Cerebellar cortex (tissue), 1 donor: ENCODE results near the gene ZNF80.
"Not testable (repeated sequence)": the region's sequence is repeated elsewhere in the genome, so short reads cannot be mapped to it uniquely, and the experiment has no call there.

Experiments used
- DNase-seq: peaks from one replicate; pipeline ENCODE4 v3.0.0-alpha.2; 2015; ENCODE audit warnings: low spot score

ZNF80 gene

DNA sequence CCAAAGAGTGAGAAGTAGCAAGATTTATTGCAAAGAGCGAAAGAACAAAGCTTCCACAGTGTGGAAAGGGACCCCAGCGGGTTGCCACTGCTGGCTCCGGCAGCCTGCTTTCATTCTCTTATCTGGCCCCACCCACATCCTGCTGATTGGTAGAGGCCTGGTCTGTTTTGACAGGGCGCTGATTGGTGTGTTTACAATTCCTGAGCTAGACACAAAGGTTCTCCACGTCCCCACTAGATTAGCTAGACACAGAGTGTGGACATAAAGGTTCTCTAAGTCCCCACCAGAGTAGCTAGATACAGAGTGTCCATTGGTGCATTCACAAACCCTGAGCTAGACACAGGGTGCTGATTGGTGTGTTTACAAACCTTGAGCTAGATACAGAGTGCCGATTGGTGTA, at the start of gene ZNF80:
ZNF80 (minus strand) TSS at position 101 of the 400 bp plus-strand sequence. CDS start 504 bp downstream, outside the sequence.
- DNase-seq = not testable (repeated sequence)

- no peak for DNase-seq
Measured at GRCh38 chr3:114286266-114286665, 48.9 kb upstream of the ZNF80 start.

DNA sequence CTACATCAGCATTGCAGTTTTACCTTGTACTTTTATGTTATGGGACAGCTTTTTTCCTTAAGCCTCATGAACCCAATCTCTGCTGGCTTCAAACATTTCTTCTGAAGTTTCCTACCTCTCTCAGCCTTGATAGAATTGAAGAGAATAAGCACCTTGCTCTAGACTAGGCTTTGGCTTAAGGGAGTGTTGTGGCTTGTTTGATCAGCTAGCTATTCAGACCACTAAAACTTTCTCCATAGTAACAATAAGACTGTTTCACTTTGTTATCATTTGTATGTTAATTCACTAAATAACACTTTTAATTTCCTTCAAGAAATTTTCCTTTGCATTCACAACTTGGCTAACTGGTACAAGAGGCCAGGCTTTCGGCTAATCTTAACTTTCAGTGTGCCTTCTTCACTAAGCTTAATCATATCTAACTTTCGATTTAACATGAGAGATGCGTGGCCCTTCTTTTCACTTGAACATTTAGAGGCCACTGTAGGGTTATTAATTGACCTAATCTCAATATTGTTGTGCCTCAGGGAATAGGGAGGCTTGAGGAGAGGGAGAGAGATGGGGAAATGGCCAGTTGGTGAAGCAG, 48.4 kb upstream of the ZNF80 start:
- DNase-seq = no peak

DNA sequence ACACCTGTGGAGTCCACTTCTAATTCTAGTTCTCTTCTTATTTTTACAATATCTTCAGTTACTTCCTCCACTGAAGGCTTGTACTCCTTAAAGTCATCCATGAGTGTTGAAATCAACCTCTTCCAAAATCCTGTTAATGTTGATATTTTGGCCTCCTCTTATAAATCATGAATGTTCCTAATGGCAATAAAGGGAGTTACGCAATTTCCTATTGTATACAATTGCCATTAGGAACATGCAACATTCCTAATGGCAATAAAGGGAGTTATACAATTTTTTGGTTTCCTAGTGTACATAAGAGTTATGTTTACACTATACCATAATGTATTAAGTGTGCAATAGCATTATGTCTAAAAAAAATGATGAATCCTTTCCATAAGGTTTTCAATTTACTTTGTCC, 47.3 kb upstream of the ZNF80 start:
- no peak for DNase-seq

- DNase-seq = not testable (repeated sequence)
Measured at GRCh38 chr3:114276856-114277255, 39.5 kb upstream of the ZNF80 start.

DNA sequence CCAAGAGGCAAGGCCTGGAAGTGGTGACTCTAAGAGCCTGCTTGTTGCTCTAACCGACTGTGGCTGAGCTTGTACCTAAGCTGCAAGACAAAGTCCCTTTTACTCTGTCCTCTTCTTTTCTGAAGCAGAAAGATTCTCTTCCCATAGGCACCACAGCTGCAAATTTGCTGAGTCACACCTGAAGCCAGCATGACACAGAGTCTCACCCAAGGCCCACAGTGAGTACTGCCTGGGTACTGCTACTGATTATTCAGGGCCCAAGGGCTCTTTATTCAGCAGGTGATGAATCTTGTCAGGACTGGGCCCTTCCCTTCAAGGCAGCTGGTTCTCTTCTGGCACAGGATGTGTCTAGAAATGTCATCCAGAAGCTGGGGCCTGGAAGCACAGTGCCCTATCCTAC, 37.6 kb upstream of the ZNF80 start:
- DNase-seq = no peak

GRCh38 chr3:114272271-114272670, 34.9 kb upstream of the ZNF80 start:
- DNase-seq = no peak

- no peak for DNase-seq
Measured at GRCh38 chr3:114270019-114270418, 32.6 kb upstream of the ZNF80 start.

DNA sequence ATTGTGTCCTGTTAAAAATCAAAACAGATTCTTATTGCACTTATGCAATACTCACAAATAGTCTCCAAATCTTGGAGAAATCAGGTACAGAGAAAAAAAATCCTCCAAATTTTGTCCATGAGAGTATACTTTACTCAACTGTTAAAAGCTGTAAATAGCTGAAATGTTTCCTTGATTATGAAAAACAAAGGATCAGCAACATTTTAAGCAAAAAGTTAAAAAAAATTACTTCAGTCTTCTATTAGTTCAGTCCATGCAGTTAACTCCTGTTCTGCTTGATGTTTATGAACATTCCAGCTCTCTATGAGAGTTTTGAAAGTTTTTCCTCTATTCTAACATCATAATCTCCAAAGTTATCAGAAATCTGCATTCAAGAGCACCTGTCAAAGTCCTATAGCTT, 22.8 kb upstream of the ZNF80 start:
- DNase-seq = no peak

GRCh38 chr3:114259566-114259965, 22.2 kb upstream of the ZNF80 start:
- DNase-seq = no peak

- DNase-seq = no peak
Measured at GRCh38 chr3:114253505-114253904, 16.1 kb upstream of the ZNF80 start.

DNA sequence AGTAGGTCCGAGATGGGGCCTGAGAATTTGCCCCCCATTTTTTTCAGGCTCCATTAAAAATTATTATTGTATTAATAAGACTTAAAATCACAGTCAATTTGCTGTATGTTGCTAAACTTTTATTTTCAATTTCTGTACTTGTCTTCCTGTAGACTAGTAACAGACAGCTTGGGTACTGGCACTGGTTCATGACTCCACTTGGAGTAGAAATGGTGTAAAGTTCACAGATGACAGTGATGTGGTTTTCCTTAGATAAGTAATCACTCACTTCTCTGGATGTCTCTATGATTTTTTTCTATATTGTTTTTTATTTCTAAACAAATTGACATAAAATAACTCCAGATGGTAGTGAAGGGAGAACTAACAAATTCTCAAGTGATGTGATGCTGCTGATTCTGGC, 15.6 kb upstream of the ZNF80 start:
- no peak for DNase-seq

- no peak for DNase-seq
Measured at GRCh38 chr3:114242947-114243346, 5.6 kb upstream of the ZNF80 start.

- DNase-seq = no peak
Measured at GRCh38 chr3:114241262-114241661, 3.9 kb upstream of the ZNF80 start.

DNA sequence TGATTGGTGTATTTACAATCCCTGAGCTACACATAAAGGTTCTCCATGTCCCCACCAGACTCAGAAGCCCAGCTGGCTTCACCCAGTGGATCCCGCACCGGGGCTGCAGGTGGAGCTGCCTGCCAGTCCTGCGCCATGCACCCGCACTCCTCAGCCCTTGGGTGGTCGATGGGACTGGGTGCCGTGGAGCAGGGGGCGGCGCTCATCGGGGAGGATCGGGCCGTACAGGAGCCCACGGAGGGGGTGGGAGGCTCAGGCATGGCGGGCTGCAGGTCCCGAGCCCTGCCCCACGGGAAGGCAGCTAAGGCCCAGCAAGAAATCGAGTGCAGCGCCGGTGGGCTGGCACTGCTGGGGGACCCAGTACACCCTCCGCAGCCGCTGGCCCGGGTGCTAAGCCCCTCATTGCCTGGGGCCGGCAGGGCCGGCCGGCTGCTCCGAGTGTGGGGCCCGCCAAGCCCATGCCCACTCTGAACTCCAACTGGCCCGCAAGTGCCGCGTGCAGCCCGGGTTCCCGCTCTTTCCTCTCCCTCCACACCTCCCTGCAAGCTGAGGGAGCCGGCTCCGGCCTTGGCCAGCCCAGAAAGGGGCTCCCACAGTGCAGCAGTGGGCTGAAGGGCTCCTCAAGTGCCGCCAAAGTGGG, 888 bp upstream of the ZNF80 start:
- DNase-seq = not testable (repeated sequence)

- DNase-seq = no peak
Measured at GRCh38 chr3:114235431-114235830, 1.9 kb downstream of the ZNF80 start.

DNA sequence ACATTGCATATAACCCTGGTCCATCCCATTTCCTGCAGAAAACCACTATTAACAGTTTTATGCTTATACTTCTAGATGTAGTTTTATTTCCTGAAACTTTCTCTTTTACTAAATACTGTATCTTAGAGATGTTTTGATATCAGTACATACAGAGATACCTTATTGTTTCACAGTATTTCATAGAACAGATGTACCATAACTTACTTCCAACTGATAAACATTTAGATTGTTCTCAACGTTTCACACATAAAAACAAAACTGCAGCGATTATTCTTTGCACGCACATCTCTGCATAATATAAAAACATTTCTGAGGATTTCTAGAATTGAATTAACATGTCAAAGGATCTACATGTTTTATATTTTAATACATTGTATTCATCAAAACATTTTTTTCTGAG, 2.6 kb downstream of the ZNF80 start:
- no peak for DNase-seq

GRCh38 chr3:114231616-114232015, 5.8 kb downstream of the ZNF80 start:
- no peak for DNase-seq

- no peak for DNase-seq
Measured at GRCh38 chr3:114227076-114227475, 10.3 kb downstream of the ZNF80 start.

GRCh38 chr3:114226313-114226712, 11.1 kb downstream of the ZNF80 start:
- no peak for DNase-seq

- DNase-seq = no peak
Measured at GRCh38 chr3:114223143-114223542, 14.2 kb downstream of the ZNF80 start.

DNA sequence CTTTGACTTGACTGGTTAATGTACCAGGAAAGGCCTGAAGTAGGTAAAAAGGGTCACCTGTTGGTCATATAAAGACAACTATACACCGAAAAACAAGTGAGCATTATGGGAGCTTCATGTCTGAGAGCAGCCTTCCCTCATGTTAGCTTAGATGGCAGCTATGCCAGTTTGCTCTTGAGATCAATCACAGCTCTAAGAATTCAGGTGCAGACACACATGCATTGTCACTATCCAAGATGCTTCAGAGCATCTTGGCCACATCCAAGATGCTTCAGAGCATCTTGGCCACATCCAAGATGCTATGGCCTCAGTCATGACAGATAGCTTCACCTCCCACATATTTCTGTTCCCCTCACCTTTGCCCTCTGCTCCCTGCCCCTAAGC, 15.5 kb downstream of the ZNF80 start:
- no peak for DNase-seq

DNA sequence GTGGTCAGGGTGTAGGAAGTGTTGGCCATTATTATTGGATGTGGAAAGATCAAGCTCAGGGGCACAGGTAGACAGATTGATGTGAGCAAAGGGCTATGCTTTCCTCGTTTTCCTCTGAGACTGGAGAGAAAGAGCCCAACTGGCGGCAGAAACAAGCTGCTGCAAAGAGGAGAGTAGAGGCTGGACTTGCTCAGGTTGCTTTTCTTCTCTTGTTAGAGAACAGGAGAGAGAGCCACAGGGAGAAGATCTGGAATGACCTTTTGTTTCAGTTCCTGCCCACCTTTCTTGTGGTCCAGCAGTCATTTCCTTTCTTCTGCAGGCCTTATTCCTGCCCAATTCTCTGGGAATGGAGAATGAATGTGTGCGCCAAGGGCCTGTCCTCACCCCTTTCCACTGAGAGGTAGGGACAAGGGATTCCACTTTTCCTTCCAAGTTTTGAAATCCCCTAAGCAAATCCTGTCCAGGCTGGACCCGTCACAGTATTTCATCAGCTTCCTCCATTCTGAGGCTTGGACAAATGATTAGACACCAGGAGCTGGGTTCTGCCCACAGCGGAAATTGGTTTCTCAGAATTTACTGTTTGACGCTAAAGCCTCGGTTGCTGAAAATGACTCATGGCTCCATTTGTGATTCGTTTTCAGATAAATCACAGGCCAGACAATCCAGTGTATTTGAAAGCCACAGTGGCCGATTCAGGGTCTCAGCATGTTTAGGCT, 16.1 kb downstream of the ZNF80 start:
- DNase-seq = no peak

DNA sequence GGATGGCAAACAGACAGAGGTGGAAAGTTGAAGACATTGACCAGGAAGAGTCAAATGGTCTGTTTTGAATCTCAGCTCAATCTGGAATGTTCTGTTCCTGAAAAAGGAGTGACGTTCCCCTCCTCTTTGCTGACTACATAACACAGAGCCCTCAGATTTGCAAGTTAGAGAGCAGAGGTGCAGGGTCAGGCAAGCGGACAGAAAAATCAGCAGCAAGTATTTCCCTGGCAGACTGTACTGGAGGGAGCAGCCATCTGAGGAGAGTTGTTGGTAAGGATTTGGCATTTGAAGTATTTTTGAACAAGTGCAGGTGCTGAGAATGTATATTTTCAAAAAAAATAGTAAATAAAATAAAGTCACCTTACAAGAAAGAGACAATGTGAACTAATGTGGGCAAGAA, 17.6 kb downstream of the ZNF80 start:
- no peak for DNase-seq
